Measurements from ENCODE around the gene KRT83. TPM values are rescaled to one million over a fixed set of nuclear protein-coding genes. Genes with fewer than 3 reads are reported as not detected.

Gene KRT83
- total and polyA plus RNA-seq, 10 of the 15 experiments (the other 5 are each of a cell fraction or from before 2014, with no cell fraction given) = not detected

- no TSS peak for BruUV-seq (replicated peaks)
- Histone ChIP-seq H3K4me2 (ENCODE audit: control insufficient read depth, insufficient read depth) (no peak overlapping the region), H3K27ac (ENCODE audit: control insufficient read depth, insufficient read depth) (no peak overlapping the region), H3K27me3 (replicated peaks in 1 of 2; ENCODE audit: control insufficient read depth in 2 of 2, insufficient read depth in 2 of 2, low read length in 1 of 2) (peaks cover 0 to 3% of the 10 kb centered on the region in 2 experiments; a peak in 1 of 4 replicates), H3K9me3 (replicated peaks; ENCODE audit: control insufficient read depth, insufficient read depth, low read length) (no peaks in the 10 kb centered on the region), H2AFZ (ENCODE audit: control insufficient read depth, low read depth, low read length) (no peak overlapping the region), H3K9ac (ENCODE audit: control insufficient read depth, insufficient read depth, low read length) (no peak overlapping the region), H3K79me2 (ENCODE audit: control insufficient read depth, insufficient read depth, low read length) (no peaks in the 10 kb centered on the region), H4K20me1 (ENCODE audit: control insufficient read depth, insufficient read depth) (no peaks in the 10 kb centered on the region), H3K4me3 (no peak overlapping the region), H3K4me1 (ENCODE audit: control insufficient read depth, insufficient read depth, low read length) (peaks cover 12% of the 10 kb centered on the region), H3K36me3 (ENCODE audit: control insufficient read depth in 2 of 2, insufficient read depth in 2 of 2, low read length in 1 of 2) (no peaks in the 10 kb centered on the region)
- ATAC-seq (no peak), DNase-seq (ENCODE audit: low read depth, low spot score) (no peak), FAIRE-seq (no peak)
- CTCF ChIA-PET = no interaction called here
- in situ Hi-C loops (cut with MboI) (no loop called here), intact Hi-C loops (cut with micrococcal nuclease; ENCODE audit: unreplicated experiment) (no loop called here)
- RAD21 ChIA-PET (ENCODE audit: unreplicated experiment) = no interaction called here
- SMC1A ChIA-PET (ENCODE audit: uncharacterized antibody, unreplicated experiment) = no interaction called here
- 12% methylated on average over 5 of the region's 5 CpGs for WGBS (ENCODE audit: insufficient coverage, insufficient replicate concordance, low lambda C conversion rate, missing lambda C conversion rate)
- POLR2A ChIA-PET = no interaction called here
- TF ChIP-seq ATF2 (IDR thresholded peaks at IDR 0.05; ENCODE audit: low read length) (no peak), NR2C2 (IDR thresholded peaks at IDR 0.05; ENCODE audit: borderline replicate concordance, control insufficient read depth, insufficient read length, low read depth) (no peak), STAT3 (IDR thresholded peaks at IDR 0.05; ENCODE audit: low read depth, low read length) (no peak), ZNF384 (IDR thresholded peaks at IDR 0.05; ENCODE audit: borderline replicate concordance, low read depth, low read length) (no peak), EED (IDR thresholded peaks at IDR 0.05; ENCODE audit: low read depth) (no peak), ZBTB40 (IDR thresholded peaks at IDR 0.05; ENCODE audit: borderline replicate concordance) (no peak), CHD4 (IDR thresholded peaks at IDR 0.05) (no peak), IRF5 (IDR thresholded peaks at IDR 0.05; ENCODE audit: borderline replicate concordance) (no peak), ZNF622 (IDR thresholded peaks at IDR 0.05) (no peak), TAF1 (IDR thresholded peaks at IDR 0.05; ENCODE audit: borderline replicate concordance, low read depth, low read length) (no peak), CREM (IDR thresholded peaks at IDR 0.05; ENCODE audit: low read depth) (no peak), RCOR1 (conservative IDR thresholded peaks at IDR 0.05; ENCODE audit: low read depth, low read length) (no peak), USF1 (IDR thresholded peaks at IDR 0.05; ENCODE audit: borderline replicate concordance, extremely low read length, insufficient read depth, low read depth, low read length) (no peak), YBX1 (IDR thresholded peaks at IDR 0.05) (no peak), FOXK2 (IDR thresholded peaks at IDR 0.05) (no peak), NRF1 (conservative IDR thresholded peaks at IDR 0.05; ENCODE audit: low read depth, low read length) (no peak), POLR2AphosphoS5 (IDR thresholded peaks at IDR 0.05; ENCODE audit: low read length) (no peak), ELK1 (IDR thresholded peaks at IDR 0.05; ENCODE audit: low read depth, low read length) (no peak)
Measured at GRCh38 chr12:52354200-52354599, 33.0 kb upstream of the KRT83 start.

Data from GM12878 (cell line).